ENCODE results near the gene NPHS1. TPM values are rescaled to one million over a fixed set of nuclear protein-coding genes. Genes with fewer than 3 reads are reported as not detected.
A peak's percentile ranks its signal among the peaks of the same experiment; 100 is the strongest.

NPHS1 gene
- total and polyA plus RNA-seq, 2 of the 8 experiments (the other 6 are each of a cell fraction or from before 2014, with no cell fraction given), result 1.3 to 1.4 TPM

- peak; percentile 60 to 67 (median 64) for TF ChIP-seq CTCF (IDR thresholded peaks at IDR 0.05; ENCODE audit: control extremely low read depth in 1 of 3, insufficient read depth in 1 of 3, low read depth in 1 of 3, low read length in 3 of 3)
- TF ChIP-seq GTF2F1 (IDR thresholded peaks at IDR 0.05; ENCODE audit: borderline replicate concordance, low read depth, low read length), result no peak
- no peak for TF ChIP-seq SIN3A (conservative IDR thresholded peaks at IDR 0.05 in 1 of 2, IDR thresholded peaks at IDR 0.05 in 1 of 2; ENCODE audit: low read depth in 1 of 2, low read length in 2 of 2)
- TF ChIP-seq POU5F1 (IDR thresholded peaks at IDR 0.05; ENCODE audit: low read depth, low read length), result no peak
These were observed 68.6 kb downstream of the NPHS1 start (continued) for GRCh38 chr19:35783469-35784434.
